NCI-H2227 treated with DMSO at 0.1 percent for 48 hours (cell line): ENCODE data around the gene FILIP1.

Experiments used
- DNase-seq: peaks from one replicate; lab custom pipeline; 2025; lab: John Stamatoyannopoulos, UW

Gene FILIP1, protein sequence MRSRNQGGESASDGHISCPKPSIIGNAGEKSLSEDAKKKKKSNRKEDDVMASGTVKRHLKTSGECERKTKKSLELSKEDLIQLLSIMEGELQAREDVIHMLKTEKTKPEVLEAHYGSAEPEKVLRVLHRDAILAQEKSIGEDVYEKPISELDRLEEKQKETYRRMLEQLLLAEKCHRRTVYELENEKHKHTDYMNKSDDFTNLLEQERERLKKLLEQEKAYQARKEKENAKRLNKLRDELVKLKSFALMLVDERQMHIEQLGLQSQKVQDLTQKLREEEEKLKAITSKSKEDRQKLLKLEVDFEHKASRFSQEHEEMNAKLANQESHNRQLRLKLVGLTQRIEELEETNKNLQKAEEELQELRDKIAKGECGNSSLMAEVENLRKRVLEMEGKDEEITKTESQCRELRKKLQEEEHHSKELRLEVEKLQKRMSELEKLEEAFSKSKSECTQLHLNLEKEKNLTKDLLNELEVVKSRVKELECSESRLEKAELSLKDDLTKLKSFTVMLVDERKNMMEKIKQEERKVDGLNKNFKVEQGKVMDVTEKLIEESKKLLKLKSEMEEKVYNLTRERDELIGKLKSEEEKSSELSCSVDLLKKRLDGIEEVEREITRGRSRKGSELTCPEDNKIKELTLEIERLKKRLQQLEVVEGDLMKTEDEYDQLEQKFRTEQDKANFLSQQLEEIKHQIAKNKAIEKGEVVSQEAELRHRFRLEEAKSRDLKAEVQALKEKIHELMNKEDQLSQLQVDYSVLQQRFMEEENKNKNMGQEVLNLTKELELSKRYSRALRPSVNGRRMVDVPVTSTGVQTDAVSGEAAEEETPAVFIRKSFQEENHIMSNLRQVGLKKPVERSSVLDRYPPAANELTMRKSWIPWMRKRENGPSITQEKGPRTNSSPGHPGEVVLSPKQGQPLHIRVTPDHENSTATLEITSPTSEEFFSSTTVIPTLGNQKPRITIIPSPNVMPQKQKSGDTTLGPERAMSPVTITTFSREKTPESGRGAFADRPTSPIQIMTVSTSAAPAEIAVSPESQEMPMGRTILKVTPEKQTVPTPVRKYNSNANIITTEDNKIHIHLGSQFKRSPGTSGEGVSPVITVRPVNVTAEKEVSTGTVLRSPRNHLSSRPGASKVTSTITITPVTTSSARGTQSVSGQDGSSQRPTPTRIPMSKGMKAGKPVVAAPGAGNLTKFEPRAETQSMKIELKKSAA (N-terminal part only)

GRCh38 chr6:75493400-75494064, at the start of gene FILIP1:
Gene FILIP1 (minus strand): TSS chr6:75493800. CDS start chr6:75414972, 78,828 bp downstream.
- DNase-seq = no peak

DNA sequence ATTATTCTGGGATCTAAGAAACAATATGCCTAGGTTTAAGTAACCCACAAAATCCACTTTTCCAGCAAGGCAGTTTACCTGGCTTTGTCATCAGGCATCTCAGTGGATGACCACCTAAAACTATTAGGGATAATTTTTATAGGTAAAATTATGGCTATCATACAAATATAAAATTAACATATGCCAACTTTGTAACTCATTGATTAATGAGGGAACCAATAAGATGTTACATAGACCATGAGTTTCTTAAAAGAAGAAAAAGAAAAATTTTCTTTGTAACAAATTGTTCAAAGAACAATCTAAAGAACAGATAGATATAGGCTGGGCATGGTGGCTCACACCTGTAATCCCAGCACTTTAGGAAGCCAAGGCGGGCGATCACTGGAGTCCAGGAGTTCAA, 49.7 kb upstream of the FILIP1 start:
- DNase-seq = no peak

- no peak for DNase-seq
Measured at GRCh38 chr6:75539136-75539535, 45.5 kb upstream of the FILIP1 start.

GRCh38 chr6:75532521-75532920, 38.9 kb upstream of the FILIP1 start:
- DNase-seq = no peak

DNA sequence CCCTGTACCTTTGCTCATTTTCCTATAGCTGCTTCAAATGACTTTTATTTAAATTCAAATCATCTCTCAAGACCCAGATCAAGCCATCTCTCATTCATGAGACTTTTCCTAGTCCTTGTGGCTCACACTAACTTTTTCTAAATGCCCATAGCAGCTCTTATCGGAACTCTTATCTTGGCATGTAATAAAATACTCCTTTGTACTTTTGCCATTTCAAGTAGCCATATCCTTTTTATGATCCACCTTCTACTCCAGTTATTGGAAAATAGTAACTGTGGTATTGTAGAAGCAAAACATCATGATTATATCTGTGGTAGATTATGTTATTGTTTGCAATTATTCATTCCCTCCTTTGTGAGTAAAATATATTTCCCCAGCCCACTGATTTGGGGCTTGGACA, 37.6 kb upstream of the FILIP1 start:
- no peak for DNase-seq

- no peak for DNase-seq
Measured at GRCh38 chr6:75530696-75531095, 37.1 kb upstream of the FILIP1 start.

GRCh38 chr6:75528423-75528822, 34.8 kb upstream of the FILIP1 start:
- DNase-seq = no peak

- DNase-seq = peak; percentile 37
Measured at GRCh38 chr6:75526502-75527127, 33.0 kb upstream of the FILIP1 start.

- DNase-seq = no peak
Measured at GRCh38 chr6:75525682-75526081, 32.1 kb upstream of the FILIP1 start.

- no peak for DNase-seq
Measured at GRCh38 chr6:75524322-75524972, 30.8 kb upstream of the FILIP1 start.

- no peak for DNase-seq
Measured at GRCh38 chr6:75516757-75517156, 23.2 kb upstream of the FILIP1 start.

GRCh38 chr6:75512591-75512990, 19.0 kb upstream of the FILIP1 start:
- no peak for DNase-seq

DNA sequence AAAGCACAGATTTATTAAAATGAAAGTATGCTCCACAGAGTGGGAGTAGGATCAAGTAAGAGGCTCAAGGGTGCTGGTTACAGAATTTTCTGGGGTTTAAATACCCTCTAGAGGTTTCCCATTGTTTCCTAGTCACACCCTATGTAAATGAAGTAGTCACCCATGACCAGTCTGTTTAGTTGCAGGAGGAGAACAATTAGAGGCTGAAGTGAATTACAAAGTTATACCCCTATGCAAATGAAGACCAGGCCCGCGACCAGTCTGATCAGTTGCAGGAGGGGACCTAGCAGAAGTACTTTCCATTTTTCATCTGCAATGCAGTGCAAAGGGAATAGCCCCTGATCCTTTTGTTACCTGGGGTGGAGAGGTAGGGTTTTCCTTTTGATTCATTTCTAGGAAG, 11.8 kb upstream of the FILIP1 start:
- DNase-seq = no peak

DNA sequence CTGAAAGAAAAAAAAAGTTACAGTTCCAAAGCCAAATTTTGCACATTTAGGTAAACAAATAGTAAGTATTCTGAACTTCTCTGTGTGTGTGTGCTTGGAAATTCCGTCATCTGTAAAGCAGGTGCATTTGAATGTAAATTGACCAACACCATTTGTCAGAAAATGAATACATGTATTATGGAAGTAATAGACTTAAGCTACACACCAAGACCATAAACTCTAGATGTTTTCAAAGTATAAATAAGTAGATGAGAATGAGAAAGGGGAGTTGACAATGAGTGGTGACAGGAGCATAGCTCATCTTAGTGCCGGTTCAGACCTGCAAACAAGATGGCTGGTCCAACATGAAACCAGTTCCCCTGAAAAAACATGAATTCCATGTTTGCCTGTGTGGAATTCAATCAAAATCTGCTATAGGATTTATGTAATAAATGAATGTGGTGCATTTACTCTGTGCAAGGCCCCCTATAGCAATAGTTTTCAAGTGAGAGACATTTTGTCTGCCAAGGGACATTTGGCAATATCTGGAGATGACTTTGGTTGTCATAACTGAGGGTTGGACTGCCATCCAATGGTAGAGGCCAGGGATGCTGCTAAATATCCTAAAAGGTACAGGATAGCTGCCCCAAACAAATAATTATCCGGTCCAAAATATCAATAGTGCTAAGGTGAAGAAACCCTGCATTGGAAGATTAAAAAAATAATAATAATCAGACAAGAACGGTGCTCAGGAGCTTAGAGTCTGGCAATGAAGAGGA, 11.0 kb upstream of the FILIP1 start:
- DNase-seq = no peak

DNA sequence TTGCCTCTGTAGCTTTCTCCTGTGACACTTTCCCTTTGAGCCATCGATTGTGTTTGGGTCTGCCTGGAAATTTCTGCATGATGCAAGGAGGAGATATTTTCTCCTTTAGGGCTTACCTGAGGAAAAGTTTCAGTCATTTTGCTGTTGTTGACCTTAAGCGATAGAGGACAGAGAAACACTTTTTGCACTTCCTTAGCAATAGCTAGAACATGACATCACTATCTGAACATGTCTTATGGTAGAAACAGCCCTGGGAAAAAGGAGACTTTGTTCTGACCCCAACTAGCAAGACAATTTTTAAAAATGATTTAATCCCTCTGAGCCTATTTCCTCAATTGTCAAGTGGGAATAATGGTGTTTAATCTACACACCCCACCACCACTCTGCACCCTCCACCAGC, 9.7 kb upstream of the FILIP1 start:
- DNase-seq = no peak

- no peak for DNase-seq
Measured at GRCh38 chr6:75502884-75503283, 9.3 kb upstream of the FILIP1 start.

DNA sequence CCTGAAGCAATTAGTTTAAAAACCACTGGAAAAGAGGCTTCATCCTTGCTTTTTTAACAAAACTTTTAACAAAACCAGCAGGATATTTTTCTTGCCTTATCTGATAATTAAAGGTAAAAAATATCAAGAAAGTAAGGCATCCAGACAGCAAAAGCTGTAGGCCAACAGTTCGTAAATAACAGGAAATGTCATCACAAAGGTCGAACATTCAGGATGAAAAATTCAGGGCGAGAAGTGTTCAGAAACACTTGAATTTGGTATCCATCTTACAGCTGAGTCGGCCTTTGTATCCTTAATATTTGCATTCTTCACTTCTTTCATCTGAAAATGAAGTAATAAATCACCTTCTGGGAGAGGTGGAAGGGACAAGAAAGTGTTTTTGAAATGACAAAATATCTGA, 8.2 kb upstream of the FILIP1 start:
- no peak for DNase-seq

DNA sequence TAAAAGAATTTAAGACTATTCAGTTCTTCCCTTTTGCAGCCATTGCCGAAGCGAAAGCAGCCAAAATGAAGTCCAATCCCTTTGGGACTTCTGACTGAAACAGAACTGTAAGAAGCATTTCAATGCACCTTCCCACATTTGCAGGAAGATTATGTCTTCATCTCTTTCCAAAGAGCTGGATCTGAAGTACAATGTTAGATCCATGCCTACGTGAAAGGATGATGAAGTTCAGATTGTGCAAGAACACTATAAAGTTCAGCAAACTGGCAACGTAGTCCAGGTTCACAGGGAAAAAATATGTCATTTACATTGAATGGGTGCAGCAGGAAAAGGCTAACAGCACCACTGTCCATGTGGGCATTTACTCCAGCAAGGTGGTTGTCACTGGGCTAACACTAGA, 6.0 kb upstream of the FILIP1 start:
- no peak for DNase-seq

- no peak for DNase-seq
Measured at GRCh38 chr6:75498862-75499261, 5.3 kb upstream of the FILIP1 start.

DNA sequence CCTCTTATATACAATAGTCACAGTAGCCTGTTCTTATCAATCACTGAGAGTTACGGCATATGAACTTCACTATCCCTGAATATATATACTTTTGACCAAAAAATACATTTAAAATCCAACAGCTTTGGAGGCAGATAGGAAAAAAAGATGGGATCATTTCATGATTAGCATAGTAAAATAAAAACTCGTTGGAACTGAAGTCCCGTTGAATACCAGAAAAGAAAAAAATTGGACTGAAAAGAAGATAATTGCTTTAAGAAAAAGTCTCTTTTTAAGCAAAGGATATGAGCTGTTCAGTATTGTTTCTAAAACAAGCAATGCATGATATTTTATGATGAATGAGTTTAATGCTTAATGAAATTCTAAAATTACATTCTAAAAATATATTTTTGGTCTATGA, 4.4 kb upstream of the FILIP1 start:
- no peak for DNase-seq
